GM23338 (cell line): ENCODE results near the gene TELO2. TPM values are rescaled to one million over a fixed set of nuclear protein-coding genes. Genes with fewer than 3 reads are reported as not detected.

Source experiments
- ATAC-seq: fragments of 200-7000 bp; cut with Tn5 transposase; 3 replicates; pipeline ENCODE4 v1.9.1; 2020
- DNase-seq: peaks from one replicate; pipeline ENCODE4 v3.0.0-alpha.2; 2015; ENCODE audit warnings: low spot score
- H2AFZ ChIP-seq: fragments of 200-600 bp; sonication (generic); 2 replicates; pipeline ENCODE4 v1.8.0; 2016; ENCODE audit warnings: antibody characterized with exemption, mild to moderate bottlenecking, moderate library complexity
- H3F3A ChIP-seq: fragments of 200-600 bp; sonication (generic); replicated peaks from 2 replicates; pipeline ENCODE4 v1.8.0; 2017; ENCODE audit warnings: antibody characterized with exemption, mixed run types, low read depth
- H3K27ac ChIP-seq: fragments of 200-600 bp; sonication (generic); 2 replicates; pipeline ENCODE4 v1.6.1; 2016; ENCODE audit warnings: low read depth
- H3K27me3 ChIP-seq: fragments of 200-600 bp; sonication (generic); 2 replicates; pipeline ENCODE4 v1.8.0; 2016; ENCODE audit warnings: mild to moderate bottlenecking, mixed run types, moderate library complexity; ENCODE audit not compliant: insufficient read depth
- H3K36me3 ChIP-seq: fragments of 200-600 bp; sonication (generic); 2 replicates; pipeline ENCODE4 v1.8.0; 2016; ENCODE audit warnings: mild to moderate bottlenecking; ENCODE audit not compliant: insufficient read depth
- H3K4me1 ChIP-seq: fragments of 200-600 bp; sonication (generic); 2 replicates; pipeline ENCODE4 v1.8.0; 2016; ENCODE audit warnings: mild to moderate bottlenecking, moderate library complexity; ENCODE audit not compliant: insufficient read depth
- H3K4me2 ChIP-seq: fragments of 200-600 bp; sonication (generic); 2 replicates; pipeline ENCODE4 v1.7.1; 2017; ENCODE audit warnings: mixed run types
- H3K4me3 ChIP-seq: fragments of 200-600 bp; sonication (generic); 2 replicates; pipeline ENCODE4 v1.6.1; 2016; ENCODE audit warnings: mixed run types
- H3K79me2 ChIP-seq: fragments of 200-600 bp; sonication (generic); replicated peaks from 2 replicates; pipeline ENCODE4 v1.8.0; 2017; ENCODE audit warnings: mild to moderate bottlenecking; ENCODE audit not compliant: insufficient read depth
- H3K9me2 ChIP-seq: fragments of 200-600 bp; sonication (generic); 2 replicates; pipeline ENCODE4 v1.8.0; 2017; ENCODE audit not compliant: insufficient read depth
- H4K20me1 ChIP-seq: fragments of 200-600 bp; sonication (generic); replicated peaks from 2 replicates; pipeline ENCODE4 v1.8.0; 2017; ENCODE audit warnings: mild to moderate bottlenecking; ENCODE audit not compliant: insufficient read depth
- H3K27ac Mint-ChIP-seq: 2 replicates; pipeline ENCODE4 v1.8.0; 2020; ENCODE audit warnings: inconsistent platforms, mild to moderate bottlenecking, moderate library complexity, mixed read lengths
- H3K27me3 Mint-ChIP-seq: 3 replicates; pipeline ENCODE4 v1.8.0; 2022; ENCODE audit warnings: low read depth, mild to moderate bottlenecking, moderate library complexity, mixed read lengths, inconsistent platforms; ENCODE audit not compliant: insufficient read depth, poor library complexity
- H3K36me3 Mint-ChIP-seq: 3 replicates; pipeline ENCODE4 v1.8.0; 2021; ENCODE audit warnings: low read depth, mild to moderate bottlenecking, inconsistent platforms, moderate library complexity, mixed read lengths
- H3K4me1 Mint-ChIP-seq: 3 replicates; pipeline ENCODE4 v1.8.0; 2020; ENCODE audit warnings: mild to moderate bottlenecking, inconsistent platforms, mixed read lengths
- H3K4me3 Mint-ChIP-seq: 3 replicates; pipeline ENCODE4 v1.8.0; 2021; ENCODE audit warnings: moderate library complexity, mild to moderate bottlenecking, inconsistent platforms, mixed read lengths
- H3K9me3 Mint-ChIP-seq: 3 replicates; pipeline ENCODE4 v1.8.0; 2020; ENCODE audit warnings: moderate library complexity, mild to moderate bottlenecking, inconsistent platforms, mixed read lengths
- CREB1 ChIP-seq: fragments of 250-450 bp; sonication (Bioruptor Pico); IDR thresholded peaks from 2 replicates; pipeline ENCODE4 v1.5.0; 2020; ENCODE audit warnings: low read depth, mild to moderate bottlenecking, moderate library complexity
- EZH2 ChIP-seq: fragments of 200-600 bp; sonication (generic); IDR thresholded peaks from one replicate; pipeline ENCODE4 v1.8.0; 2017; ENCODE audit warnings: antibody characterized with exemption, mild to moderate bottlenecking, low read depth; ENCODE audit not compliant: unreplicated experiment
- EZH2phosphoT487 ChIP-seq: fragments of 200-600 bp; sonication (generic); IDR thresholded peaks from one replicate; pipeline ENCODE4 v1.8.1; 2018; ENCODE audit warnings: antibody characterized with exemption; ENCODE audit not compliant: unreplicated experiment
- JUNB ChIP-seq: IDR thresholded peaks from one replicate; pipeline ENCODE4 v1.6.1; 2016; ENCODE audit warnings: antibody characterized with exemption; ENCODE audit not compliant: unreplicated experiment
- NANOG ChIP-seq: IDR thresholded peaks from 2 replicates; pipeline ENCODE4 v1.6.1; 2016; ENCODE audit warnings: antibody characterized with exemption, borderline replicate concordance
- POLR2AphosphoS5 ChIP-seq: IDR thresholded peaks from 2 replicates; pipeline ENCODE4 v1.6.1; 2016; ENCODE audit warnings: antibody characterized with exemption, low read depth
- ZNF331 ChIP-seq: fragments of 250-450 bp; sonication (Bioruptor Pico); IDR thresholded peaks from 2 replicates; pipeline ENCODE4 v1.5.0; 2020; ENCODE audit warnings: low read depth, mild to moderate bottlenecking, moderate library complexity
- polyA plus RNA-seq: library from polyadenylated mRNA; unstranded; fragments of >200 nt; fragmentation: Nextera tagmentation; extraction: Ambion mirVana; gene quantifications from 2 replicates; pipeline ENCODE4 v1.2.1, GENCODE V29; 2016
- total RNA-seq: library from RNA; depleted of rRNA; stranded (reverse); fragments of >200 nt; shearing (Covaris generic); gene quantifications from 2 replicates; pipeline ENCODE4 v1.2.3, GENCODE V29; 2014
- TF ChIP-seq, protein P1 (sequence below): IDR thresholded peaks from 2 replicates; pipeline ENCODE4 v1.6.1; 2016; ENCODE audit warnings: antibody characterized with exemption
- TF ChIP-seq, protein P2 (sequence below): fragments of 250-450 bp; sonication (Bioruptor Pico); IDR thresholded peaks from 2 replicates; pipeline ENCODE4 v1.5.0; 2020; ENCODE audit warnings: mild to moderate bottlenecking, moderate library complexity

Gene TELO2
- total and polyA plus RNA-seq, 2 experiments from 2014 or later = 45.4 to 76.0 TPM

DNA sequence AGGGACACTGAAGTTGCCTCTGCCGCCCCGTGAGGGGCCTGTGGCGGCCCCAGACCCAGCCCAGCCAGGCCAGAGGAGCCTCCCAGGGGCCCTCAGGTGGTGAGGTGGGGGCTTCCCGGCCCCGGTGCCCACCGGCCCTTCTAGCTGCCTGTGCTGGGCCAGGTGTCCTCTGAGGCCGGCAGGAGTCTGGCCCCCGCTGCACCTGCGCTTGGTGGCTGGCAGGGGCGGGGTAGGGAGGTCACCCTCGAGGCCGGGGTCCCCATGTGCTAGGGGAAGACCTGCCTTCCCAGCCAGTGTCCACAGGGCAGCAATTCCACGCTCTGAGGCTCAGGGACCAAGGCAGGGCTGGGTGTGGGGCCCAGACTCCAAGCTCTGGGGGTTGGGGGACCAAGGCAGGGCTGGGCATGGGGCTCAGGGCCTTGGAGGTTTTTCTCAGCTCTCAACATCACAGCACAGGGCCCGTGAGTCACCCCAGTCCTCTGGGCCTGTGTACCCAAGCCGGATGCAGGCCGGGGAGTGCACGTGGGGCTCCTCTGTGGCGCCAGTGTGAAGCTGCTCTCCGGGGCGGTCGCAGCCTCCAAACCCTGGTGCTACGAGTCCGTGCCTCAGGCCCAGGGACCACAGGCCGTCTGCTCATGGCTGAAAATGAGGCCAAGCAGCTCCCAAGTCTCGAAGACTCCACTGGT is 47.5 kb upstream of the TELO2 start:
- Histone ChIP-seq H3K27ac (no peak overlapping the region), H3K36me3 (no peaks in the 10 kb centered on the region), H3K27me3 (no peaks in the 10 kb centered on the region), H3K79me2 (no peaks in the 10 kb centered on the region), H3K9me2 (no peaks in the 10 kb centered on the region), H3F3A (no peaks in the 10 kb centered on the region), H3K4me2 (no peak overlapping the region), H4K20me1 (no peaks in the 10 kb centered on the region), H2AFZ (no peak overlapping the region), H3K4me1 (no peaks in the 10 kb centered on the region), H3K4me3 (no peak overlapping the region)
- Mint-ChIP-seq H3K4me1 (no peaks in the 10 kb centered on the region), H3K27ac (no peak overlapping the region), H3K36me3 (peaks cover 6% of the 10 kb centered on the region; the same call in 2 of the 3 replicates), H3K27me3 (peaks cover 7% of the 10 kb centered on the region), H3K4me3 (no peak overlapping the region), H3K9me3 (no peaks in the 10 kb centered on the region)
- DNase-seq (no peak), ATAC-seq (no peak)
- TF ChIP-seq POLR2AphosphoS5 (no peak), ZNF331 (CRISPR knock-in tag) (no peak), EZH2 (no peak), JUNB (no peak), NANOG (no peak)

DNA sequence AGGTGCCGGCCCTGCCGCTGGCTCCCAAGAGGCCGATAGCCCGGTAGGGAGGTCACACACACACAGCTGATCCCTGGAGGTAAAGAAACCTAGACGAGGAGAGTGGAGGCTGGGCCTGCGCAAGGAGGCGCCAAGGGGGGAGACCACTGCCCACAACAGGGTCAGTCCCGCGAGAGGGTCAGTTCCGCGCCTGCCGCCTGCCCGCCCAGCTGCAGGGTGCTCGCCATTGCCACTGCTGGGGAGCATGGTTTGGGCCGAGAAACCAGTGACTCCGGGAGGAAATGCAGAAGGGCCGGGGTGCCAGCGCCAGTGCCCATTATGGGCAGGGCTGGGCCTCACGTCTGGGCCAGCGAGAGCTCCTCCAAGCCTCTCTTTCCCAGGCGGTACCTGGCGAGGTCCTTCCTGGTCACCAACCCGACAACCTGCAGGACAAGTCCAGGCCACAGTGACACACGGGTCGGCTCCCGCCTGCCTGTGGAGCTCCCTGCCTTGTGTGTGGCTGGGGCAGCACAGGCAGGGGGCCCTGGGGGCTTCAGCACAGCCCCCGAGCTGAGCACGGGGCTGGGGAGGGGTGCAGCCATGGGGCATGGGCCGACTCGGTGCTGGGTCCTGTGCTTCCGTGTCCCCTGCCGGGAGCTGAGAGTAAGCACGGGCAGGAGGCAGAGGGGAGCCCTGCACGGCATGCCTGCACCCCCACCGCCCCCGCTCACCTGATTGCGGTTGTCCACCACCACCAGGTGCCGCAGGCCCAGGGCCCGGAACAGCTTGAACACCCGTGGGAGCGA is 46.7 kb upstream of the TELO2 start:
- no peak for DNase-seq
- H3K27me3 Mint-ChIP-seq = peaks cover 8% of the 10 kb centered on the region
- H3K9me3 Mint-ChIP-seq = no peaks in the 10 kb centered on the region
- no peak overlapping the region for H3K4me3 Mint-ChIP-seq
- H3K27ac ChIP-seq = no peak overlapping the region
- H3K4me3 ChIP-seq = no peak overlapping the region
- TF ChIP-seq ZNF331 (CRISPR knock-in tag) = no peak
- ATAC-seq = no peak
- no peaks in the 10 kb centered on the region for H3F3A ChIP-seq
- H3K36me3 ChIP-seq = no peaks in the 10 kb centered on the region
- H3K9me2 ChIP-seq = no peaks in the 10 kb centered on the region
- H2AFZ ChIP-seq = no peak overlapping the region
- H3K79me2 ChIP-seq = no peaks in the 10 kb centered on the region
- H3K4me1 Mint-ChIP-seq = no peaks in the 10 kb centered on the region
- H3K27me3 ChIP-seq = no peaks in the 10 kb centered on the region
- H3K27ac Mint-ChIP-seq = no peak overlapping the region
- H3K36me3 Mint-ChIP-seq = peaks cover 8% of the 10 kb centered on the region; the same call in 2 of the 3 replicates
- H3K4me1 ChIP-seq = no peaks in the 10 kb centered on the region
- no peak overlapping the region for H3K4me2 ChIP-seq
- no peaks in the 10 kb centered on the region for H4K20me1 ChIP-seq

- Histone ChIP-seq H3K4me1 (no peaks in the 10 kb centered on the region), H3K27me3 (no peaks in the 10 kb centered on the region), H3K9me2 (no peaks in the 10 kb centered on the region), H3K4me2 (no peak overlapping the region), H3K27ac (no peak overlapping the region), H3F3A (no peaks in the 10 kb centered on the region), H2AFZ (no peak overlapping the region), H3K36me3 (no peaks in the 10 kb centered on the region), H3K79me2 (no peaks in the 10 kb centered on the region), H3K4me3 (no peak overlapping the region), H4K20me1 (no peaks in the 10 kb centered on the region)
- Mint-ChIP-seq H3K27ac (no peak overlapping the region), H3K9me3 (no peaks in the 10 kb centered on the region), H3K36me3 (peaks cover 12% of the 10 kb centered on the region), H3K27me3 (peaks cover 9% of the 10 kb centered on the region), H3K4me3 (no peak overlapping the region), H3K4me1 (no peaks in the 10 kb centered on the region)
- ATAC-seq = no peak
- DNase-seq = no peak
- TF ChIP-seq POLR2AphosphoS5 (no peak), CREB1 (CRISPR knock-in tag) (no peak), EZH2phosphoT487 (no peak)
- TF ChIP-seq, protein P1, sequence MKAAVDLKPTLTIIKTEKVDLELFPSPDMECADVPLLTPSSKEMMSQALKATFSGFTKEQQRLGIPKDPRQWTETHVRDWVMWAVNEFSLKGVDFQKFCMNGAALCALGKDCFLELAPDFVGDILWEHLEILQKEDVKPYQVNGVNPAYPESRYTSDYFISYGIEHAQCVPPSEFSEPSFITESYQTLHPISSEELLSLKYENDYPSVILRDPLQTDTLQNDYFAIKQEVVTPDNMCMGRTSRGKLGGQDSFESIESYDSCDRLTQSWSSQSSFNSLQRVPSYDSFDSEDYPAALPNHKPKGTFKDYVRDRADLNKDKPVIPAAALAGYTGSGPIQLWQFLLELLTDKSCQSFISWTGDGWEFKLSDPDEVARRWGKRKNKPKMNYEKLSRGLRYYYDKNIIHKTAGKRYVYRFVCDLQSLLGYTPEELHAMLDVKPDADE = no peak
- TF ChIP-seq, protein P2, sequence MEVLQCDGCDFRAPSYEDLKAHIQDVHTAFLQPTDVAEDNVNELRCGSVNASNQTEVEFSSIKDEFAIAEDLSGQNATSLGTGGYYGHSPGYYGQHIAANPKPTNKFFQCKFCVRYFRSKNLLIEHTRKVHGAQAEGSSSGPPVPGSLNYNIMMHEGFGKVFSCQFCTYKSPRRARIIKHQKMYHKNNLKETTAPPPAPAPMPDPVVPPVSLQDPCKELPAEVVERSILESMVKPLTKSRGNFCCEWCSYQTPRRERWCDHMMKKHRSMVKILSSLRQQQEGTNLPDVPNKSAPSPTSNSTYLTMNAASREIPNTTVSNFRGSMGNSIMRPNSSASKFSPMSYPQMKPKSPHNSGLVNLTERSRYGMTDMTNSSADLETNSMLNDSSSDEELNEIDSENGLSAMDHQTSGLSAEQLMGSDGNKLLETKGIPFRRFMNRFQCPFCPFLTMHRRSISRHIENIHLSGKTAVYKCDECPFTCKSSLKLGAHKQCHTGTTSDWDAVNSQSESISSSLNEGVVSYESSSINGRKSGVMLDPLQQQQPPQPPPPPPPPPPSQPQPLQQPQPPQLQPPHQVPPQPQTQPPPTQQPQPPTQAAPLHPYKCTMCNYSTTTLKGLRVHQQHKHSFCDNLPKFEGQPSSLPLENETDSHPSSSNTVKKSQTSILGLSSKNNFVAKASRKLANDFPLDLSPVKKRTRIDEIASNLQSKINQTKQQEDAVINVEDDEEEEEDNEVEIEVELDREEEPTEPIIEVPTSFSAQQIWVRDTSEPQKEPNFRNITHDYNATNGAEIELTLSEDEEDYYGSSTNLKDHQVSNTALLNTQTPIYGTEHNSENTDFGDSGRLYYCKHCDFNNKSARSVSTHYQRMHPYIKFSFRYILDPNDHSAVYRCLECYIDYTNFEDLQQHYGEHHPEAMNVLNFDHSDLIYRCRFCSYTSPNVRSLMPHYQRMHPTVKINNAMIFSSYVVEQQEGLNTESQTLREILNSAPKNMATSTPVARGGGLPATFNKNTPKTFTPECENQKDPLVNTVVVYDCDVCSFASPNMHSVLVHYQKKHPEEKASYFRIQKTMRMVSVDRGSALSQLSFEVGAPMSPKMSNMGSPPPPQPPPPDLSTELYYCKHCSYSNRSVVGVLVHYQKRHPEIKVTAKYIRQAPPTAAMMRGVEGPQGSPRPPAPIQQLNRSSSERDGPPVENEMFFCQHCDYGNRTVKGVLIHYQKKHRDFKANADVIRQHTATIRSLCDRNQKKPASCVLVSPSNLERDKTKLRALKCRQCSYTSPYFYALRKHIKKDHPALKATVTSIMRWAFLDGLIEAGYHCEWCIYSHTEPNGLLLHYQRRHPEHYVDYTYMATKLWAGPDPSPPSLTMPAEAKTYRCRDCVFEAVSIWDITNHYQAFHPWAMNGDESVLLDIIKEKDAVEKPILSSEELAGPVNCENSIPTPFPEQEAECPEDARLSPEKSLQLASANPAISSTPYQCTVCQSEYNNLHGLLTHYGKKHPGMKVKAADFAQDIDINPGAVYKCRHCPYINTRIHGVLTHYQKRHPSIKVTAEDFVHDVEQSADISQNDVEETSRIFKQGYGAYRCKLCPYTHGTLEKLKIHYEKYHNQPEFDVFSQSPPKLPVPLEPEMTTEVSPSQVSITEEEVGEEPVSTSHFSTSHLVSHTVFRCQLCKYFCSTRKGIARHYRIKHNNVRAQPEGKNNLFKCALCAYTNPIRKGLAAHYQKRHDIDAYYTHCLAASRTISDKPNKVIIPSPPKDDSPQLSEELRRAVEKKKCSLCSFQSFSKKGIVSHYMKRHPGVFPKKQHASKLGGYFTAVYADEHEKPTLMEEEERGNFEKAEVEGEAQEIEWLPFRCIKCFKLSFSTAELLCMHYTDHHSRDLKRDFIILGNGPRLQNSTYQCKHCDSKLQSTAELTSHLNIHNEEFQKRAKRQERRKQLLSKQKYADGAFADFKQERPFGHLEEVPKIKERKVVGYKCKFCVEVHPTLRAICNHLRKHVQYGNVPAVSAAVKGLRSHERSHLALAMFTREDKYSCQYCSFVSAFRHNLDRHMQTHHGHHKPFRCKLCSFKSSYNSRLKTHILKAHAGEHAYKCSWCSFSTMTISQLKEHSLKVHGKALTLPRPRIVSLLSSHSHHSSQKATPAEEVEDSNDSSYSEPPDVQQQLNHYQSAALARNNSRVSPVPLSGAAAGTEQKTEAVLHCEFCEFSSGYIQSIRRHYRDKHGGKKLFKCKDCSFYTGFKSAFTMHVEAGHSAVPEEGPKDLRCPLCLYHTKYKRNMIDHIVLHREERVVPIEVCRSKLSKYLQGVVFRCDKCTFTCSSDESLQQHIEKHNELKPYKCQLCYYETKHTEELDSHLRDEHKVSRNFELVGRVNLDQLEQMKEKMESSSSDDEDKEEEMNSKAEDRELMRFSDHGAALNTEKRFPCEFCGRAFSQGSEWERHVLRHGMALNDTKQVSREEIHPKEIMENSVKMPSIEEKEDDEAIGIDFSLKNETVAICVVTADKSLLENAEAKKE (CRISPR knock-in tag) = no peak
These were observed 45.2 kb upstream of the TELO2 start for GRCh38 chr16:1447965-1448364.
